Measurements from ENCODE around the gene PEX6. TPM values are rescaled to one million over a fixed set of nuclear protein-coding genes. Genes with fewer than 3 reads are reported as not detected.

Gene PEX6
- total RNA-seq, 1 donor from 2014 or later: 13.8 TPM

GRCh38 chr6:42962502-42963178, 16.3 kb downstream of the PEX6 start:
- no peak for DNase-seq
- Mint-ChIP-seq H3K4me3 (ENCODE audit: unreplicated experiment) (peak overlapping the region; percentile 43), H3K27me3 (ENCODE audit: unreplicated experiment) (peaks cover 16% of the 10 kb centered on the region), H3K36me3 (ENCODE audit: unreplicated experiment) (peaks cover 5% of the 10 kb centered on the region), H3K4me1 (ENCODE audit: low read depth, unreplicated experiment) (peaks cover 9% of the 10 kb centered on the region), H3K27ac (ENCODE audit: unreplicated experiment) (no peak overlapping the region), H3K9me3 (ENCODE audit: unreplicated experiment) (no peaks in the 10 kb centered on the region)
- no peak for TF ChIP-seq CTCF (IDR thresholded peaks at IDR 0.05; ENCODE audit: partially characterized antibody, unreplicated experiment)

GRCh38 chr6:42962096-42962495, 16.9 kb downstream of the PEX6 start:
- H3K27ac Mint-ChIP-seq (ENCODE audit: unreplicated experiment): no peak overlapping the region
- peak overlapping the region; percentile 61 for H3K4me3 Mint-ChIP-seq (ENCODE audit: unreplicated experiment)
- no peaks in the 10 kb centered on the region for H3K9me3 Mint-ChIP-seq (ENCODE audit: unreplicated experiment)
- no peak for TF ChIP-seq CTCF (IDR thresholded peaks at IDR 0.05; ENCODE audit: partially characterized antibody, unreplicated experiment)
- peaks cover 9% of the 10 kb centered on the region for H3K4me1 Mint-ChIP-seq (ENCODE audit: low read depth, unreplicated experiment)
- peaks cover 16% of the 10 kb centered on the region for H3K27me3 Mint-ChIP-seq (ENCODE audit: unreplicated experiment)
- H3K36me3 Mint-ChIP-seq (ENCODE audit: unreplicated experiment): peaks cover 5% of the 10 kb centered on the region
- no peak for DNase-seq

- Mint-ChIP-seq H3K27ac (ENCODE audit: unreplicated experiment) (no peak overlapping the region), H3K4me1 (ENCODE audit: low read depth, unreplicated experiment) (peaks cover 9% of the 10 kb centered on the region), H3K4me3 (ENCODE audit: unreplicated experiment) (peak overlapping the region; percentile 42), H3K27me3 (ENCODE audit: unreplicated experiment) (peaks cover 16% of the 10 kb centered on the region), H3K9me3 (ENCODE audit: unreplicated experiment) (no peaks in the 10 kb centered on the region), H3K36me3 (ENCODE audit: unreplicated experiment) (peaks cover 5% of the 10 kb centered on the region)
- DNase-seq: no peak
- TF ChIP-seq CTCF (IDR thresholded peaks at IDR 0.05; ENCODE audit: partially characterized antibody, unreplicated experiment): no peak
Observed at GRCh38 chr6:42961020-42961470, 17.9 kb downstream of the PEX6 start.

GRCh38 chr6:42960243-42961019, 18.6 kb downstream of the PEX6 start, which contains the start of gene GNMT:
GNMT (plus strand) TSS chr6:42960754; CDS start chr6:42960768, 14 bp downstream.
- peaks cover 14% of the 10 kb centered on the region for H3K27me3 Mint-ChIP-seq (ENCODE audit: unreplicated experiment)
- H3K36me3 Mint-ChIP-seq (ENCODE audit: unreplicated experiment): peaks cover 5% of the 10 kb centered on the region
- DNase-seq: peak; percentile 47
- H3K9me3 Mint-ChIP-seq (ENCODE audit: unreplicated experiment): no peaks in the 10 kb centered on the region
- peak within 1 kb of the TSS; percentile 71 for H3K4me3 Mint-ChIP-seq (ENCODE audit: unreplicated experiment)
- H3K27ac Mint-ChIP-seq (ENCODE audit: unreplicated experiment): no peak within 1 kb of the TSS
- H3K4me1 Mint-ChIP-seq (ENCODE audit: low read depth, unreplicated experiment): peaks cover 9% of the 10 kb centered on the region
- TF ChIP-seq CTCF (IDR thresholded peaks at IDR 0.05; ENCODE audit: partially characterized antibody, unreplicated experiment): no peak

GRCh38 chr6:42959917-42960242, 19.1 kb downstream of the PEX6 start:
- Mint-ChIP-seq H3K4me3 (ENCODE audit: unreplicated experiment) (peak overlapping the region; percentile 71), H3K36me3 (ENCODE audit: unreplicated experiment) (peaks cover 5% of the 10 kb centered on the region), H3K27me3 (ENCODE audit: unreplicated experiment) (peaks cover 14% of the 10 kb centered on the region), H3K4me1 (ENCODE audit: low read depth, unreplicated experiment) (peaks cover 9% of the 10 kb centered on the region), H3K9me3 (ENCODE audit: unreplicated experiment) (no peaks in the 10 kb centered on the region), H3K27ac (ENCODE audit: unreplicated experiment) (no peak overlapping the region)
- TF ChIP-seq CTCF (IDR thresholded peaks at IDR 0.05; ENCODE audit: partially characterized antibody, unreplicated experiment): no peak
- no peak for DNase-seq
